ENCODE measurements around the gene IL10RA.

The IL10RA gene

GRCh38 chr11:117998664-117999353, 12.6 kb downstream of the IL10RA start:
- TF ChIP-seq, protein P1, sequence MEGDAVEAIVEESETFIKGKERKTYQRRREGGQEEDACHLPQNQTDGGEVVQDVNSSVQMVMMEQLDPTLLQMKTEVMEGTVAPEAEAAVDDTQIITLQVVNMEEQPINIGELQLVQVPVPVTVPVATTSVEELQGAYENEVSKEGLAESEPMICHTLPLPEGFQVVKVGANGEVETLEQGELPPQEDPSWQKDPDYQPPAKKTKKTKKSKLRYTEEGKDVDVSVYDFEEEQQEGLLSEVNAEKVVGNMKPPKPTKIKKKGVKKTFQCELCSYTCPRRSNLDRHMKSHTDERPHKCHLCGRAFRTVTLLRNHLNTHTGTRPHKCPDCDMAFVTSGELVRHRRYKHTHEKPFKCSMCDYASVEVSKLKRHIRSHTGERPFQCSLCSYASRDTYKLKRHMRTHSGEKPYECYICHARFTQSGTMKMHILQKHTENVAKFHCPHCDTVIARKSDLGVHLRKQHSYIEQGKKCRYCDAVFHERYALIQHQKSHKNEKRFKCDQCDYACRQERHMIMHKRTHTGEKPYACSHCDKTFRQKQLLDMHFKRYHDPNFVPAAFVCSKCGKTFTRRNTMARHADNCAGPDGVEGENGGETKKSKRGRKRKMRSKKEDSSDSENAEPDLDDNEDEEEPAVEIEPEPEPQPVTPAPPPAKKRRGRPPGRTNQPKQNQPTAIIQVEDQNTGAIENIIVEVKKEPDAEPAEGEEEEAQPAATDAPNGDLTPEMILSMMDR (conservative IDR thresholded peaks at IDR 0.05; ENCODE audit: low read depth, low read length): no peak
- DNase-seq (ENCODE audit: low read depth): no peak
- no peak overlapping the region for H3K4me3 ChIP-seq (ENCODE audit: low read length)

DNA sequence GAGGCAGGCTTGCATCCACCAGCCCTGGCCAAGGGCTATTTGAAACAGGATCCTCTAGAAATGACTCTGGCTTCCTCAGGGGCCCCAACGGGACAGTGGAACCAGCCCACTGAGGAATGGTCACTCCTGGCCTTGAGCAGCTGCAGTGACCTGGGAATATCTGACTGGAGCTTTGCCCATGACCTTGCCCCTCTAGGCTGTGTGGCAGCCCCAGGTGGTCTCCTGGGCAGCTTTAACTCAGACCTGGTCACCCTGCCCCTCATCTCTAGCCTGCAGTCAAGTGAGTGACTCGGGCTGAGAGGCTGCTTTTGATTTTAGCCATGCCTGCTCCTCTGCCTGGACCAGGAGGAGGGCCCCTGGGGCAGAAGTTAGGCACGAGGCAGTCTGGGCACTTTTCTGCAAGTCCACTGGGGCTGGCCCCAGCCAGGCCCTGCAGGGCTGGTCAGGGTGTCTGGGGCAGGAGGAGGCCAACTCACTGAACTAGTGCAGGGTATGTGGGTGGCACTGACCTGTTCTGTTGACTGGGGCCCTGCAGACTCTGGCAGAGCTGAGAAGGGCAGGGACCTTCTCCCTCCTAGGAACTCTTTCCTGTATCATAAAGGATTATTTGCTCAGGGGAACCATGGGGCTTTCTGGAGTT, 13.3 kb downstream of the IL10RA start:
- DNase-seq (ENCODE audit: low read depth): no peak

GRCh38 chr11:118000067-118000849, 14.1 kb downstream of the IL10RA start:
- TF ChIP-seq, protein P1 (conservative IDR thresholded peaks at IDR 0.05; ENCODE audit: low read depth, low read length): no peak
- DNase-seq (ENCODE audit: low read depth): no peak
- H3K4me3 ChIP-seq (ENCODE audit: low read length): no peak overlapping the region

More for the DNA sequence above, 13.3 kb downstream of the IL10RA start:
- TF ChIP-seq, protein P1 (conservative IDR thresholded peaks at IDR 0.05; ENCODE audit: low read depth, low read length): no peak
- H3K4me3 ChIP-seq (ENCODE audit: low read length): no peak overlapping the region

GRCh38 chr11:118000850-118001228, 14.6 kb downstream of the IL10RA start:
- no peak overlapping the region for H3K4me3 ChIP-seq (ENCODE audit: low read length)
- no peak for DNase-seq (ENCODE audit: low read depth)
- TF ChIP-seq, protein P1 (conservative IDR thresholded peaks at IDR 0.05; ENCODE audit: low read depth, low read length): no peak

- DNase-seq (ENCODE audit: low read depth): no peak
- TF ChIP-seq, protein P1 (conservative IDR thresholded peaks at IDR 0.05; ENCODE audit: low read depth, low read length): no peak
- no peak overlapping the region for H3K4me3 ChIP-seq (ENCODE audit: low read length)
These were observed 15.3 kb downstream of the IL10RA start for GRCh38 chr11:118001494-118001971.

GRCh38 chr11:118002010-118002540, 15.9 kb downstream of the IL10RA start:
- TF ChIP-seq, protein P1 (conservative IDR thresholded peaks at IDR 0.05; ENCODE audit: low read depth, low read length): no peak

More at GRCh38 chr11:118002010-118002540, 15.9 kb downstream of the IL10RA start:
- no peak for DNase-seq (ENCODE audit: low read depth)
- H3K4me3 ChIP-seq (ENCODE audit: low read length): no peak overlapping the region

All from retinal pigment epithelial cell (primary cell).